GM12878 (cell line): Measurements from ENCODE around the gene NDC1. TPM values are rescaled to one million over a fixed set of nuclear protein-coding genes. Genes with fewer than 3 reads are reported as not detected.

ENCODE experiments used
- ATAC-seq: fragments of 200-7000 bp; cut with Tn5 transposase; 3 replicates; pipeline ENCODE4 v1.9.1; 2020; ENCODE audit warnings: mild to moderate bottlenecking, moderate library complexity
- BruUV-seq: library from RNA; stranded (reverse); fragments of 400-500 nt; replicated peaks from 2 replicates; lab custom pipeline; 2021; lab: Mats Ljungman, UMichigan
- CTCF ChIA-PET: fragments of 300-600 bp; sonication (Branson Sonifier 250); formaldehyde crosslinking; extraction: SDS; loops from one replicate; lab custom pipeline; 2021; ENCODE audit warnings: inconsistent platforms; lab: Yijun Ruan, JAX
- POLR2A ChIA-PET: fragments of 350-600 bp; formaldehyde crosslinking; extraction: SDS; loops from one replicate; lab custom pipeline; 2021; ENCODE audit warnings: inconsistent platforms; lab: Charles Lee
- RAD21 ChIA-PET: fragments of 300-600 bp; sonication (Branson Sonifier 250); formaldehyde crosslinking; loops from one replicate; lab custom pipeline; 2023; ENCODE audit warnings: antibody characterized with exemption; ENCODE audit not compliant: unreplicated experiment; lab: Charles Lee
- SMC1A ChIA-PET: fragments of 300-600 bp; sonication (Branson Sonifier 250); formaldehyde crosslinking; loops from one replicate; lab custom pipeline; 2023; ENCODE audit not compliant: unreplicated experiment, uncharacterized antibody; lab: Charles Lee
- DNase-seq: peaks from one replicate; pipeline ENCODE4 v3.0.0-alpha.2; 2011; ENCODE audit warnings: low read depth, low spot score
- FAIRE-seq: peaks from 3 replicates; lab custom pipeline; 2011; peaks lifted over from hg19 to GRCh38; lab: Jason Lieb, UNC
- H2AFZ ChIP-seq: 2 replicates; pipeline ENCODE4 v1.6.0; 2011; ENCODE audit warnings: low read depth, low read length, control low read depth; ENCODE audit not compliant: control insufficient read depth
- H3K27ac ChIP-seq: 2 replicates; pipeline ENCODE4 v1.5.1; 2011; ENCODE audit warnings: control low read depth; ENCODE audit not compliant: control insufficient read depth, insufficient read depth
- H3K27me3 ChIP-seq, 2 experiments: replicated peaks in 1 of 2; 2 replicates each; pipeline versions ENCODE4 v1.6.0 to v1.6.1; 2011; ENCODE audit warnings: low read length in 1 of 2; ENCODE audit not compliant: control insufficient read depth in 2 of 2, insufficient read depth in 2 of 2
- H3K36me3 ChIP-seq, 2 experiments: 2 replicates each; pipeline ENCODE4 v1.5.1; 2011; ENCODE audit warnings: low read length in 1 of 2; ENCODE audit not compliant: control insufficient read depth in 2 of 2, insufficient read depth in 2 of 2
- H3K4me1 ChIP-seq: 2 replicates; pipeline ENCODE4 v1.6.1; 2011; ENCODE audit warnings: mild to moderate bottlenecking, low read length, moderate library complexity, mixed read lengths; ENCODE audit not compliant: control insufficient read depth, insufficient read depth
- H3K4me2 ChIP-seq: 2 replicates; pipeline ENCODE4 v1.6.0; 2011; ENCODE audit warnings: control low read depth; ENCODE audit not compliant: control insufficient read depth, insufficient read depth
- H3K4me3 ChIP-seq: fragments of 200-600 bp; sonication (generic); 2 replicates; pipeline ENCODE4 v1.5.1; 2016
- H3K79me2 ChIP-seq: 2 replicates; pipeline ENCODE4 v1.6.0; 2011; ENCODE audit warnings: low read length; ENCODE audit not compliant: control insufficient read depth, insufficient read depth
- H3K9ac ChIP-seq: 2 replicates; pipeline ENCODE4 v1.8.0; 2011; ENCODE audit warnings: low read length, control low read depth, mixed read lengths; ENCODE audit not compliant: control insufficient read depth, insufficient read depth
- H3K9me3 ChIP-seq: replicated peaks from 3 replicates; pipeline ENCODE4 v1.5.1; 2011; ENCODE audit warnings: mild to moderate bottlenecking, low read length; ENCODE audit not compliant: control insufficient read depth, insufficient read depth
- H4K20me1 ChIP-seq: 2 replicates; pipeline ENCODE4 v1.6.0; 2011; ENCODE audit not compliant: control insufficient read depth, insufficient read depth
- CBFB ChIP-seq: IDR thresholded peaks from 2 replicates; pipeline ENCODE4 v1.6.1; 2016; ENCODE audit warnings: antibody characterized with exemption, low read depth
- CHD2 ChIP-seq: IDR thresholded peaks from 2 replicates; pipeline ENCODE4 v1.6.1; 2011; ENCODE audit warnings: low read depth, low read length, improper control_type of control experiment, borderline replicate concordance
- RFX5 ChIP-seq: IDR thresholded peaks from 2 replicates; pipeline ENCODE4 v1.6.1; 2011; ENCODE audit warnings: low read depth, low read length, improper control_type of control experiment
- RUNX3 ChIP-seq: IDR thresholded peaks from 2 replicates; pipeline ENCODE4 v1.6.1; 2012; ENCODE audit warnings: low read length, inconsistent platforms
- SPI1 ChIP-seq: IDR thresholded peaks from 2 replicates; pipeline ENCODE4 v1.6.1; 2011; ENCODE audit warnings: low read depth, mild to moderate bottlenecking, low read length, moderate library complexity, borderline replicate concordance; ENCODE audit not compliant: insufficient read depth
- WGBS: methylation state at CpG from one replicate; pipeline ENCODE4 v1.1.6; 2016; ENCODE audit warnings: low lambda C conversion rate; ENCODE audit not compliant: insufficient replicate concordance, insufficient coverage; ENCODE audit errors: missing lambda C conversion rate; 5-methylcytosine and 5-hydroxymethylcytosine counted together
- in situ Hi-C: fragments of 300-500 bp; cut with MboI; formaldehyde crosslinking; loops from 9 replicates; pipeline ENCODE4 v1.14.3; 2018; ENCODE audit warnings: mixed read lengths
- intact Hi-C: fragments of 100-400 bp; cut with micrococcal nuclease; formaldehyde crosslinking; loops from one replicate; pipeline ENCODE4 v1.14.2; 2022; ENCODE audit not compliant: unreplicated experiment
- polyA plus RNA-seq, 11 experiments: library from polyadenylated mRNA; depleted of rRNA in 4 of 11; unstranded in 6 of 11; stranded (reverse) in 5 of 11; fragments of >200 nt; fragmentation: Nextera tagmentation in 4 of 11; fragmentation: Illumina TruSeq in 1 of 11; extraction: Ambion mirVana in 4 of 11; extraction: Trizol in 1 of 11; gene quantifications; 1 replicate in 1 of 11; 2 replicates in 10 of 11; pipeline versions ENCODE4 v1.2.1 to v1.2.3, GENCODE V29; 2011 to 2016; ENCODE audit warnings: inconsistent platforms in 2 of 11, missing spikeins in 2 of 11, low read depth in 1 of 11
- total RNA-seq, 4 experiments: library from RNA; depleted of rRNA in 3 of 4; stranded (reverse); fragments of >200 nt in 3 of 4; fragmentation: Illumina TruSeq in 1 of 4; extraction: Trizol in 1 of 4; gene quantifications; 2 replicates each; pipeline versions ENCODE4 v1.2.1 to v1.2.3, GENCODE V29; 2013 to 2021
- TF ChIP-seq, protein P1 (sequence below): fragments of 450-650 bp; IDR thresholded peaks from 2 replicates; pipeline ENCODE4 v1.6.1; 2017; ENCODE audit warnings: mild to moderate bottlenecking, moderate library complexity

The NDC1 gene
- total and polyA plus RNA-seq, 10 of the 15 experiments (the other 5 are each of a cell fraction or from before 2014, with no cell fraction given): 20.2 to 77.6 (median 47.1) TPM

DNA sequence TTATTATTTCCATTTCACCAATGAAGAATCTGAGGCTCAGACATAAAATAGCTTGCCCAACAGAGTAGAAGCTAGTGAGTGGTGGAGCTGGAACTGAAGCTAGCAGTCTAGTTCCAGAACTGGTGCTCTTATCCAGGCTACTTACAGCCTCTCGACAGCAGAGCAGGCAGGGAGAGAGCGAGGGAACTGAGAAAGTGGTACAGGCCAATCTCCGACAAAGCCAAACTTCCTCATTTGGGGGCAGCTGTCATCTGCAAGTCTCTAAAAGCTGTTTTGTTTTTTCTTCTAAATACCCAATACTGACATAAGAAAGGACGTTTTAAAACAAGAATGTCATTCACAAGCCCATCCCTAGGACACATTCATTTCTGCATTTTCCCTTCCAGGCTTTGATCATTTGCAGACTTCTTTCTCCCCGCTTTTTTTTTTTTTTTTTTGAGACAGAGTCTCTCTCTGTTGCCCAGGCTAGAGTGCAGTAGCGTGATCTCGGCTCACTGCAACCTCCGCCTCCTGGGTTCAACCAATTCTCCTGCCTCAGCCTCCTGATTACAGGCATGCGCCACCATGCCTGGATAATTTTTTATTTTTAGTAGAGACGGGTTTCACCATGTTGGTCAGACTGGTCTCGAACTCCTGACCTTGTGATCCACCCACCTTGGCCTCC lies 31.5 kb upstream of the NDC1 start:
- SMC1A ChIA-PET: interaction anchor here (0.9 to 8.4 kb wide), 8 partner anchors 8 to 185 kb away, joined by 3 to 43 read pairs (median 4); no protein-coding TSS in a partner anchor
- Histone ChIP-seq H3K36me3 (peaks cover 1 to 2% of the 10 kb centered on the region in 2 experiments; a peak in 3 of 4 replicates), H3K9ac (no peak overlapping the region), H3K4me2 (no peak overlapping the region), H3K4me3 (no peak overlapping the region), H3K27me3 (no peaks in the 10 kb centered on the region), H3K79me2 (no peaks in the 10 kb centered on the region), H3K9me3 (no peaks in the 10 kb centered on the region), H3K4me1 (peaks cover 5% of the 10 kb centered on the region), H3K27ac (no peak overlapping the region), H4K20me1 (no peaks in the 10 kb centered on the region), H2AFZ (no peak overlapping the region)
- DNase-seq: no peak
- intact Hi-C loops: loop anchor here (10.0 kb wide), 2 partner anchors 185 to 215 kb away; partner anchors contain the start of genes TCEANC2 and TMEM59
- RAD21 ChIA-PET: interaction anchor here (1.1 to 1.5 kb wide), 4 partner anchors 9 to 89 kb away, joined by 5 to 9 read pairs (median 6); partner anchors contain the start of genes IFT25 and LRRC42
- ATAC-seq: peak; percentile 76
- POLR2A ChIA-PET: interaction anchor here (0.9 to 1.1 kb wide), 3 partner anchors 33 to 90 kb away, joined by 4 to 8 read pairs (median 4); partner anchors contain the start of gene IFT25
- in situ Hi-C loops: loop anchor here (25.0 kb wide), 1 partner anchor 193 kb away; the partner anchor contains the start of genes TCEANC2 and TMEM59
- CTCF ChIA-PET: interaction anchor here (1.0 to 16.6 kb wide), 7 partner anchors 9 to 92 kb away, joined by 3 to 232 read pairs (median 14); partner anchors contain the start of gene YIPF1
- FAIRE-seq: peak; percentile 49
- TF ChIP-seq RUNX3 (no peak), SPI1 (peak; percentile 73; the same call in 1 of the 2 replicates), RFX5 (no peak), CHD2 (no peak), CBFB (no peak)
- TF ChIP-seq, protein P1, sequence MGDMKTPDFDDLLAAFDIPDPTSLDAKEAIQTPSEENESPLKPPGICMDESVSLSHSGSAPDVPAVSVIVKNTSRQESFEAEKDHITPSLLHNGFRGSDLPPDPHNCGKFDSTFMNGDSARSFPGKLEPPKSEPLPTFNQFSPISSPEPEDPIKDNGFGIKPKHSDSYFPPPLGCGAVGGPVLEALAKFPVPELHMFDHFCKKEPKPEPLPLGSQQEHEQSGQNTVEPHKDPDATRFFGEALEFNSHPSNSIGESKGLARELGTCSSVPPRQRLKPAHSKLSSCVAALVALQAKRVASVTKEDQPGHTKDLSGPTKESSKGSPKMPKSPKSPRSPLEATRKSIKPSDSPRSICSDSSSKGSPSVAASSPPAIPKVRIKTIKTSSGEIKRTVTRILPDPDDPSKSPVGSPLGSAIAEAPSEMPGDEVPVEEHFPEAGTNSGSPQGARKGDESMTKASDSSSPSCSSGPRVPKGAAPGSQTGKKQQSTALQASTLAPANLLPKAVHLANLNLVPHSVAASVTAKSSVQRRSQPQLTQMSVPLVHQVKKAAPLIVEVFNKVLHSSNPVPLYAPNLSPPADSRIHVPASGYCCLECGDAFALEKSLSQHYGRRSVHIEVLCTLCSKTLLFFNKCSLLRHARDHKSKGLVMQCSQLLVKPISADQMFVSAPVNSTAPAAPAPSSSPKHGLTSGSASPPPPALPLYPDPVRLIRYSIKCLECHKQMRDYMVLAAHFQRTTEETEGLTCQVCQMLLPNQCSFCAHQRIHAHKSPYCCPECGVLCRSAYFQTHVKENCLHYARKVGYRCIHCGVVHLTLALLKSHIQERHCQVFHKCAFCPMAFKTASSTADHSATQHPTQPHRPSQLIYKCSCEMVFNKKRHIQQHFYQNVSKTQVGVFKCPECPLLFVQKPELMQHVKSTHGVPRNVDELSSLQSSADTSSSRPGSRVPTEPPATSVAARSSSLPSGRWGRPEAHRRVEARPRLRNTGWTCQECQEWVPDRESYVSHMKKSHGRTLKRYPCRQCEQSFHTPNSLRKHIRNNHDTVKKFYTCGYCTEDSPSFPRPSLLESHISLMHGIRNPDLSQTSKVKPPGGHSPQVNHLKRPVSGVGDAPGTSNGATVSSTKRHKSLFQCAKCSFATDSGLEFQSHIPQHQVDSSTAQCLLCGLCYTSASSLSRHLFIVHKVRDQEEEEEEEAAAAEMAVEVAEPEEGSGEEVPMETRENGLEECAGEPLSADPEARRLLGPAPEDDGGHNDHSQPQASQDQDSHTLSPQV: no peak
- WGBS: 71% methylated on average over 9 of the region's 11 CpGs
- BruUV-seq: no TSS peak
